Chondrocyte (in vitro differentiated cells): Measurements from ENCODE around the gene AKAP1. TPM values are rescaled to one million over a fixed set of nuclear protein-coding genes. Genes with fewer than 3 reads are reported as not detected.

Source experiments
- DNase-seq: peaks from one replicate; pipeline ENCODE4 v3.0.0; 2021; ENCODE audit warnings: mixed read lengths, low spot score
- H3K27ac Mint-ChIP-seq: one replicate; pipeline ENCODE4 v1.8.0; 2021; ENCODE audit warnings: mild to moderate bottlenecking, moderate library complexity, mixed read lengths; ENCODE audit not compliant: unreplicated experiment
- H3K27me3 Mint-ChIP-seq: 2 replicates; pipeline ENCODE4 v1.8.0; 2021; ENCODE audit warnings: low read depth, mixed read lengths
- H3K36me3 Mint-ChIP-seq: 2 replicates; pipeline ENCODE4 v1.8.0; 2021; ENCODE audit warnings: low read depth, mixed read lengths
- H3K4me1 Mint-ChIP-seq: 2 replicates; pipeline ENCODE4 v1.8.0; 2021; ENCODE audit warnings: low read depth, mild to moderate bottlenecking, mixed read lengths
- H3K4me3 Mint-ChIP-seq: one replicate; pipeline ENCODE4 v1.8.0; 2021; ENCODE audit warnings: mild to moderate bottlenecking, moderate library complexity, mixed read lengths; ENCODE audit not compliant: unreplicated experiment
- H3K9me3 Mint-ChIP-seq: 2 replicates; pipeline ENCODE4 v1.8.0; 2021; ENCODE audit warnings: low read depth, mixed read lengths
- long read RNA-seq: library from polyadenylated mRNA; stranded (forward); transcript quantifications from one replicate; pipeline ENCODE4 v2.0.0, GENCODE V29; 2021
- total RNA-seq: library from RNA; stranded (reverse); gene quantifications from 3 replicates; pipeline ENCODE4 v1.2.1, GENCODE V29; 2021
- TF ChIP-seq, protein P1 (sequence below): fragments of 200-600 bp; sonication (generic); IDR thresholded peaks from 2 replicates; pipeline ENCODE4 v1.5.0; 2021; ENCODE audit warnings: antibody characterized with exemption, mild to moderate bottlenecking, moderate library complexity

The AKAP1 gene, protein sequence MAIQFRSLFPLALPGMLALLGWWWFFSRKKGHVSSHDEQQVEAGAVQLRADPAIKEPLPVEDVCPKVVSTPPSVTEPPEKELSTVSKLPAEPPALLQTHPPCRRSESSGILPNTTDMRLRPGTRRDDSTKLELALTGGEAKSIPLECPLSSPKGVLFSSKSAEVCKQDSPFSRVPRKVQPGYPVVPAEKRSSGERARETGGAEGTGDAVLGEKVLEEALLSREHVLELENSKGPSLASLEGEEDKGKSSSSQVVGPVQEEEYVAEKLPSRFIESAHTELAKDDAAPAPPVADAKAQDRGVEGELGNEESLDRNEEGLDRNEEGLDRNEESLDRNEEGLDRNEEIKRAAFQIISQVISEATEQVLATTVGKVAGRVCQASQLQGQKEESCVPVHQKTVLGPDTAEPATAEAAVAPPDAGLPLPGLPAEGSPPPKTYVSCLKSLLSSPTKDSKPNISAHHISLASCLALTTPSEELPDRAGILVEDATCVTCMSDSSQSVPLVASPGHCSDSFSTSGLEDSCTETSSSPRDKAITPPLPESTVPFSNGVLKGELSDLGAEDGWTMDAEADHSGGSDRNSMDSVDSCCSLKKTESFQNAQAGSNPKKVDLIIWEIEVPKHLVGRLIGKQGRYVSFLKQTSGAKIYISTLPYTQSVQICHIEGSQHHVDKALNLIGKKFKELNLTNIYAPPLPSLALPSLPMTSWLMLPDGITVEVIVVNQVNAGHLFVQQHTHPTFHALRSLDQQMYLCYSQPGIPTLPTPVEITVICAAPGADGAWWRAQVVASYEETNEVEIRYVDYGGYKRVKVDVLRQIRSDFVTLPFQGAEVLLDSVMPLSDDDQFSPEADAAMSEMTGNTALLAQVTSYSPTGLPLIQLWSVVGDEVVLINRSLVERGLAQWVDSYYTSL
- 11.5 to 14.8 TPM (median 14.2 TPM) in 3 replicates for total RNA-seq
- long read RNA-seq, transcript AKAP1-202 (11 exons, 3,970 nt): major isoform, 35 of 51 reads
- long read RNA-seq, partial matches to known transcripts: 5 of 51 reads
- long read RNA-seq, other reads (novel, unspliced or antisense): 10 of 51 reads

DNA sequence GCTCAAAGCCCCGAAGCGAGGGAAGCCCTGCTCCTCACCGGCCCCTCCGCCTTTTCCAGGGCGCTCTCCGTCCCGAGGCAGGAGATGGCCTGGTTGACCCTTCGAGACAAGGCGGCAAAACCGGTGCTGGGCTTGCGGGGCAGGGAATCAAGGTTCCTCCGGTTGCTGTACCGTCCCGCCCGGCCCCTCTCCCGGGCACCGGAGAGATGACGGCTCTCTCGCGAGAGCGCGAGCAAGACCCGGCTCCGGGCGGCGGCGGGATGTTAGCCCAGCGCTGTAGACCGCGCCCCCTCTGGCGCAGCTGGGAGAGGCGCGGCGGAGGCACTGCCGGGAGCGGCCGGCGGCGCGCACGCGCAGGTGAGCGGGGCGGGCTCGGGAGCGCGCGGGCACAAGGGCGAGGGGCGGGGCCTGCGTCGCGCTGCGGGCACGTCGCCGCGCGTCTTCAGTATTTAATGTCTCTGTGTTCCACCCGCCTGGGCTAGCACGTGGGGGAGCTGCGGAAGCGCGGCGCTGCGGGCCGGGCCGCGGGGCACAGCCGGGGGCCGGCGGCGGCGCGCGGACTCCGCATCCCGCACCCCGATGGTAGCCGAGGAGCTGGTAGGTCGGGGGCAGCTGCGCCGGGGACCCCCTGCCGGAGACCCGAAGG lies at the start of gene AKAP1:
AKAP1 (plus strand) TSS at position 445 of the 646 bp plus-strand sequence. CDS start 20,219 bp downstream, outside the sequence.
- peaks cover 14% of the 10 kb centered on the region for H3K4me1 Mint-ChIP-seq
- H3K4me3 Mint-ChIP-seq: peak within 1 kb of the TSS; percentile 87
- H3K27ac Mint-ChIP-seq: peak within 1 kb of the TSS; percentile 93
- no peaks in the 10 kb centered on the region for H3K36me3 Mint-ChIP-seq
- DNase-seq: peak; percentile 98
- no peaks in the 10 kb centered on the region for H3K9me3 Mint-ChIP-seq
- peaks cover 2% of the 10 kb centered on the region for H3K27me3 Mint-ChIP-seq
- TF ChIP-seq, protein P1, sequence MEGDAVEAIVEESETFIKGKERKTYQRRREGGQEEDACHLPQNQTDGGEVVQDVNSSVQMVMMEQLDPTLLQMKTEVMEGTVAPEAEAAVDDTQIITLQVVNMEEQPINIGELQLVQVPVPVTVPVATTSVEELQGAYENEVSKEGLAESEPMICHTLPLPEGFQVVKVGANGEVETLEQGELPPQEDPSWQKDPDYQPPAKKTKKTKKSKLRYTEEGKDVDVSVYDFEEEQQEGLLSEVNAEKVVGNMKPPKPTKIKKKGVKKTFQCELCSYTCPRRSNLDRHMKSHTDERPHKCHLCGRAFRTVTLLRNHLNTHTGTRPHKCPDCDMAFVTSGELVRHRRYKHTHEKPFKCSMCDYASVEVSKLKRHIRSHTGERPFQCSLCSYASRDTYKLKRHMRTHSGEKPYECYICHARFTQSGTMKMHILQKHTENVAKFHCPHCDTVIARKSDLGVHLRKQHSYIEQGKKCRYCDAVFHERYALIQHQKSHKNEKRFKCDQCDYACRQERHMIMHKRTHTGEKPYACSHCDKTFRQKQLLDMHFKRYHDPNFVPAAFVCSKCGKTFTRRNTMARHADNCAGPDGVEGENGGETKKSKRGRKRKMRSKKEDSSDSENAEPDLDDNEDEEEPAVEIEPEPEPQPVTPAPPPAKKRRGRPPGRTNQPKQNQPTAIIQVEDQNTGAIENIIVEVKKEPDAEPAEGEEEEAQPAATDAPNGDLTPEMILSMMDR: peak; percentile 44

DNA sequence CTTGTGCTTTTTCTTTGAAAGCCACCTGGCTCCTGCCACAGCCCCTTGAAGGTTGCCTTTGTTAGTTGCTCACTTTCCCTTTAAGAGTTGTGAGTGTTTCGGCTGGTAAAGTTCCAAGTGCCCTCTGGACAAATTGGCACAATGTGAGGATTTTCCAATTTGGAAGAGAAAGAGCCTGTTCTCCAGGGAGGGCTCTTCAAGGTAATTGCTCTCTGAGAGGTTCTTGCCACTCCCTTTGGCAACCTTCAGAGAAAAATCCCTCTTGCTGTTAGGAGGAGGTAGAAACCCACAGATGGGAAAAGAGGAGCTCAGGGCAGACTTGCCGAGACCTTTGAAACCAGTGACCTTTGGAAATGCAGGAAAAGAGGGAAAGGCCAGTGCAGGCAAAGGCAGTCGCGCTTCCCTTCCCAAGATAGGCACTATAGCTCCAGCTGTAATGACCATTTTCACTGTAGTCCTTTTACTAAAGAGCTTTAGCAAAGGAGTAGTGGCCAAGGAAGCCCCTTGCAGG lies 49.0 kb upstream of the AKAP1 start:
- Mint-ChIP-seq H3K4me3 (no peak overlapping the region), H3K9me3 (no peaks in the 10 kb centered on the region), H3K36me3 (no peaks in the 10 kb centered on the region), H3K27ac (no peak overlapping the region), H3K4me1 (peaks cover 15% of the 10 kb centered on the region), H3K27me3 (peaks cover 41% of the 10 kb centered on the region)
- TF ChIP-seq, protein P1: no peak
- no peak for DNase-seq

DNA sequence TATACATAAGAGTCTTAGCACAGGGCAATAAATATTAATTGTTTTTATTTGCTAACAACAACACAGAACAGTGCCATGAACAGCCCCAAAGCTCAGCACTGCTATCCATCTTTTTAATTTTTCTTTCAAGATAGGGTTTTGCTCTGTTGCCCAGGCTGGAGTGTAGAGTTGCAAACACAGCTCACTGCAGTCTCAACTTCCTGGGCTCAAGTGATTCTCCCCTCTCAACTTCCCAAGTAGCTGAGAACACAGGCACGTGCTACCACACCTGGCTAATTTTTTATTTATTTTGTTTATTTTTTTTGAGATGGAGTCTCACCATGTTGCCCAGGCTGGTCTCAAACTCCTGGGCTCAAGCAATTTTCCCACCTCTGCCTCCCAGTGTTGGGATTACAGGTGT lies 47.6 kb upstream of the AKAP1 start:
- Mint-ChIP-seq H3K9me3 (no peaks in the 10 kb centered on the region), H3K36me3 (no peaks in the 10 kb centered on the region), H3K27ac (no peak overlapping the region), H3K4me1 (peaks cover 15% of the 10 kb centered on the region), H3K27me3 (peaks cover 50% of the 10 kb centered on the region), H3K4me3 (no peak overlapping the region)
- no peak for DNase-seq
- TF ChIP-seq, protein P1: no peak

DNA sequence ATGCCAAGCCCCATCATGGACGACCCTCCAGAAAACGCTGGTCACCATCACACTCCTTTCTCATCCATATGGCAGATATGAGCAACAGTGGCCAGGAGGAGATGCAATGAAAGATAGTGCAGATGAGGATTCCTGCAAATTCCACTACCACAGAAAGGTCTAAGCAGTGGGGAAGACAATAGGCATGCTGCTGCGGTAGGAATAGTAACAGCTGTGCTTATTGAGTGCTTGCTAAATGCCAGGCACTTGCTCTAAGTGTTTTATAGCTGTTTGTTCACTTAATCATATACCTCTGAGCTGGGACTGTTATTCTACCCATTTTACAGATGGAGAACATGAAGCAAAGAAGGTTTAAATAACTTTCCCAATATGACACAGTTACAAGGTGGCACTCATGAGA lies 46.6 kb upstream of the AKAP1 start:
- Mint-ChIP-seq H3K9me3 (no peaks in the 10 kb centered on the region), H3K27me3 (peaks cover 56% of the 10 kb centered on the region), H3K4me3 (no peak overlapping the region), H3K27ac (no peak overlapping the region), H3K4me1 (peaks cover 4% of the 10 kb centered on the region), H3K36me3 (no peaks in the 10 kb centered on the region)
- no peak for DNase-seq
- TF ChIP-seq, protein P1: no peak
